CD4-positive, alpha-beta memory T cell (primary cell): ENCODE data around the gene STK38L. TPM values are rescaled to one million over a fixed set of nuclear protein-coding genes. Genes with fewer than 3 reads are reported as not detected.

ENCODE experiments used
- CTCF ChIA-PET: fragments of 350-600 bp; sonication (Branson Sonifier 250); formaldehyde crosslinking; loops from one replicate; lab custom pipeline; 2021; ENCODE audit warnings: inconsistent platforms; ENCODE audit not compliant: partially characterized antibody; lab: Charles Lee
- POLR2A ChIA-PET: fragments of 350-600 bp; sonication (Branson Sonifier 250); formaldehyde crosslinking; loops from one replicate; lab custom pipeline; 2021; ENCODE audit not compliant: partially characterized antibody; lab: Charles Lee
- DNase-seq, 5 donors: peaks; one replicate each; pipeline versions ENCODE4 v3.0.0 to v3.0.0-alpha.2; 2020 to 2022; ENCODE audit warnings: mixed read lengths in 1 of 5
- H3K27ac ChIP-seq: one replicate; pipeline ENCODE4 v1.7.0; 2013; ENCODE audit warnings: low read depth, low read length
- H3K27me3 ChIP-seq: 2 replicates; pipeline ENCODE4 v1.7.0; 2013; ENCODE audit warnings: mild to moderate bottlenecking, low read length, moderate library complexity; ENCODE audit not compliant: insufficient read depth
- H3K36me3 ChIP-seq: 2 replicates; pipeline ENCODE4 v1.7.0; 2013; ENCODE audit warnings: mild to moderate bottlenecking, low read length, moderate library complexity; ENCODE audit not compliant: insufficient read depth
- H3K4me1 ChIP-seq: 2 replicates; pipeline ENCODE4 v1.7.0; 2013; ENCODE audit warnings: mild to moderate bottlenecking, low read length, moderate library complexity; ENCODE audit not compliant: insufficient read depth
- H3K4me3 ChIP-seq, 2 donors: one replicate each; pipeline ENCODE4 v1.7.0; 2013; ENCODE audit warnings: low read length in 2 of 2, mild to moderate bottlenecking in 1 of 2
- H3K9me3 ChIP-seq, 2 donors: one replicate each; pipeline ENCODE4 v1.7.0; 2013; ENCODE audit warnings: low read length in 2 of 2, control low read depth in 1 of 2; ENCODE audit not compliant: control insufficient read depth in 1 of 2
- H3K27ac Mint-ChIP-seq, 7 donors: one replicate each; pipeline ENCODE4 v1.8.0; 2020 to 2021; ENCODE audit warnings: mixed read lengths in 7 of 7, mild to moderate bottlenecking in 6 of 7, inconsistent platforms in 3 of 7, moderate library complexity in 3 of 7
- H3K27me3 Mint-ChIP-seq, 2 donors: one replicate each; pipeline ENCODE4 v1.8.0; 2020 to 2021; ENCODE audit warnings: mixed read lengths in 2 of 2
- H3K36me3 Mint-ChIP-seq, 2 donors: one replicate each; pipeline ENCODE4 v1.8.0; 2020 to 2021; ENCODE audit warnings: mixed read lengths in 2 of 2, inconsistent platforms in 1 of 2, mild to moderate bottlenecking in 1 of 2
- H3K4me1 Mint-ChIP-seq, 4 donors: one replicate each; pipeline ENCODE4 v1.8.0; 2020 to 2021; ENCODE audit warnings: mixed read lengths in 4 of 4, mild to moderate bottlenecking in 1 of 4
- H3K4me3 Mint-ChIP-seq, 8 donors: one replicate each; pipeline ENCODE4 v1.8.0; 2020 to 2021; ENCODE audit warnings: mixed read lengths in 8 of 8, mild to moderate bottlenecking in 7 of 8, moderate library complexity in 6 of 8, inconsistent platforms in 3 of 8
- H3K9me3 Mint-ChIP-seq, 8 donors: one replicate each; pipeline ENCODE4 v1.8.0; 2020 to 2021; ENCODE audit warnings: mixed read lengths in 8 of 8, mild to moderate bottlenecking in 5 of 8, inconsistent platforms in 3 of 8, moderate library complexity in 1 of 8
- intact Hi-C: fragments of 100-400 bp; cut with micrococcal nuclease; formaldehyde crosslinking; loops from one replicate; pipeline ENCODE4 v1.15.1; 2023
- polyA plus RNA-seq, 2 donors: library from polyadenylated mRNA; unstranded; fragments of 300-500 nt; fragmentation: Illumina TruSeq; gene quantifications; one replicate each; pipeline ENCODE4 v1.2.3, GENCODE V29; 2021
- total RNA-seq, 2 experiments: library from RNA; stranded (reverse); gene quantifications; one replicate each; pipeline ENCODE4 v1.2.3, GENCODE V29; 2021

Gene STK38L
- total and polyA plus RNA-seq, 4 experiments from 2014 or later: 8.4 to 21.8 (median 15.3) TPM

DNA sequence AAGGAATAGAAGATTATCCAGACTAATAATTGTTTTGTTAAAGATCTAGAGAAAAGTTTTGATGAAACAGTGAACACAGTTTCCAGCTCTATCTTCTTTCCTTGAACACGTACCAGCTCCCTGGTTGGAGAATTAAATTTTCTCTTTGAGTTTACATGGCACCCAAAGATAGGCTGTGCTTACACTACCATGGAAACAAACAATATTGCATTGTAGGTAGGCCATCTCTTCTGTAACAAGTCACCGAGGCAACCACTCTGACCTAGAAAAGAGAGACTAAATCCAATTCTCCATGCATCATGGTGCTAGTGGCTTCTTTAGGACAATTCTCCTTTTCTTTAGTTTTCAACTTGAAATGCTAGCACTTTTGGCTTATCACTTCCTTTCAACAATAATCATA, 98.5 kb downstream of the STK38L start:
- H3K27ac ChIP-seq: no peak overlapping the region
- H3K27me3 ChIP-seq: no peaks in the 10 kb centered on the region
- ChIA-PET POLR2A (no interaction called here), CTCF (no interaction called here)
- Mint-ChIP-seq H3K9me3 (no peaks in the 10 kb centered on the region), H3K27me3 (peaks cover 0 to 1% of the 10 kb centered on the region in 2 donors), H3K4me3 (no peak overlapping the region), H3K36me3 (no peaks in the 10 kb centered on the region), H3K27ac (no peak overlapping the region), H3K4me1 (no peaks in the 10 kb centered on the region)
- no peaks in the 10 kb centered on the region for H3K4me1 ChIP-seq
- no peak overlapping the region for H3K4me3 ChIP-seq
- H3K9me3 ChIP-seq: no peaks in the 10 kb centered on the region
- H3K36me3 ChIP-seq: no peaks in the 10 kb centered on the region
- intact Hi-C loops: no loop called here
- DNase-seq: no peak

DNA sequence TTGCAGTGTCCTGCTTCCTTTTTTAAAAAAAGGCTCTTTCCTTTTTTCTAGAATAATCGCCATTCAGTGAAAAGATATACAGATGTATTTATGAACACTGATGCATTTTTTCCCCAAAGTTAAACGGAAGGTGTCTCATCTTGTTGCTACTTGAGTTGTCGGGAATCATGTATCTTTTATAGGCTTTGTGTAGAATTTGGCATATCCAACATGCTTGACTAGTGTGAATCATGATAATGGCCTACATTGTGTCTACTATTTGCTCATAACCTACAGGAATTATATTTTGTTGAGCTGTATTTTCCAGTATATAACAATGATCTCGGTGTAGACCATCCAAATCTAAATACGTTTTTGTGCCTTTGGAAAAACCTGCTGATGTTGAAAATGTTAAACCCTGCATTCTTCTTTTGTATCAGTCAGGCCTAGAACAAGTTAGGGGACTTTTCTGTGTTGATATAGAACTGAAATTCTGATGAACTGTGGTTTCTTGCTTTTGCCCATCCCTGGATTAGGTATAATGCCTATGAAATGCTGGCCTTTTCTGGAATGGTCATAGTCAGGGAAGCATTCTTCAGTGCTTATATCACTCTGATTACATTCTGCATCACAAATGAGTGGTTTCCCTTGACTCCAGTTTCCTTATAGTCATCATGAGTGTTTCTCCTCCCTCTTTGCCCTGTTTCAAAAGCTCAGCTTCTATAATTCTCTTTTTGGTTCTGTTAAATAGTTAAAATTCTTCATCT, 99.3 kb downstream of the STK38L start:
- Histone ChIP-seq H3K9me3 (no peaks in the 10 kb centered on the region), H3K36me3 (no peaks in the 10 kb centered on the region), H3K27ac (no peak overlapping the region), H3K4me1 (no peaks in the 10 kb centered on the region), H3K4me3 (no peak overlapping the region), H3K27me3 (no peaks in the 10 kb centered on the region)
- intact Hi-C loops: no loop called here
- ChIA-PET CTCF (no interaction called here), POLR2A (no interaction called here)
- no peak overlapping the region for H3K27ac Mint-ChIP-seq
- H3K4me1 Mint-ChIP-seq: no peaks in the 10 kb centered on the region
- no peak overlapping the region for H3K4me3 Mint-ChIP-seq
- H3K27me3 Mint-ChIP-seq: no peaks in the 10 kb centered on the region
- H3K36me3 Mint-ChIP-seq: no peaks in the 10 kb centered on the region
- no peak for DNase-seq
- no peaks in the 10 kb centered on the region for H3K9me3 Mint-ChIP-seq

DNA sequence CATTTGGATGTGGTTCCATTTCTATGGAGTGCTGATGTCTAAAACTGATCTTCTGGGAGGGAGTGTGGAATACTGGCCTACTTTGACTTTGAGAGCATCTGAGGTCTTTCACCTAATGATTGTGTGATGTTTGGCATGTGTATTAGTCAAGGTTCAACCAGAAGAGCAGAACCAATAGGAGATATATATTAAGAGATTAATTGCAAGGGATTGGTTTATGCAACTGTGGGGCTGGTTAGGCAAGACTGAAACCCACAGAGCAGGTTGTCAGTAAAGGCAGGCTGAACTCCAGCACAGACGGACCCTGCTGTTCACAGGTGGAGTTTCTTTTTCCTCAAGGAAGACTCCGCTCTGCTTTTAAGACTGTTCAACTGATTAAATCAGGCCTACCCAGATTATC, 100.2 kb downstream of the STK38L start:
- no peak overlapping the region for H3K27ac Mint-ChIP-seq
- CTCF ChIA-PET: no interaction called here
- H3K4me3 ChIP-seq: no peak overlapping the region
- intact Hi-C loops: no loop called here
- POLR2A ChIA-PET: no interaction called here
- no peak overlapping the region for H3K27ac ChIP-seq
- peaks cover 0 to 3% of the 10 kb centered on the region in 2 donors for H3K27me3 Mint-ChIP-seq
- H3K4me1 Mint-ChIP-seq: no peaks in the 10 kb centered on the region
- no peak overlapping the region for H3K4me3 Mint-ChIP-seq
- no peaks in the 10 kb centered on the region for H3K4me1 ChIP-seq
- no peaks in the 10 kb centered on the region for H3K36me3 ChIP-seq
- H3K9me3 Mint-ChIP-seq: no peaks in the 10 kb centered on the region
- DNase-seq: no peak
- H3K36me3 Mint-ChIP-seq: no peaks in the 10 kb centered on the region
- no peaks in the 10 kb centered on the region for H3K9me3 ChIP-seq
- H3K27me3 ChIP-seq: no peaks in the 10 kb centered on the region

DNA sequence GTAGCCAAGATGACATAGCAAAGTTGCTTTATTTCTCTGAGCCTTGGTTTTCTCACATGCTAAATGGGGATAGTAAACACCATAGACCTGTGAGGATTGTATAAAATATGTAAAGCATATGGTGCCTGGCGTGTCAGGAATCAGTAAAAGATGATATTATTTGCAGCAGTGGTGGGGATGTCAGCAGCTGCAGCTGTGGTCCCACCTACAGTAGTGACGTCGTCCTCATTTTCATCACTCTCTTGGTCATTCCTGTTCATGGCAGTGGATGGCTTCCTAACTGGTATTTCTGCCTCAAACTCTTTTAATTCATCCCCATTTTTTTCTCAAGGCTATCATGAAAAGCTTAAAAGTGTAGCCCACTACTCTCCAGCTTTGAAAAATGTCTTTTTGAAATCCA, 100.7 kb downstream of the STK38L start:
- Histone ChIP-seq H3K36me3 (no peaks in the 10 kb centered on the region), H3K27ac (no peak overlapping the region), H3K9me3 (no peaks in the 10 kb centered on the region), H3K4me1 (no peaks in the 10 kb centered on the region), H3K27me3 (no peaks in the 10 kb centered on the region), H3K4me3 (no peak overlapping the region)
- no peaks in the 10 kb centered on the region for H3K36me3 Mint-ChIP-seq
- H3K9me3 Mint-ChIP-seq: no peaks in the 10 kb centered on the region
- H3K4me1 Mint-ChIP-seq: no peaks in the 10 kb centered on the region
- peak overlapping the region in 1 of 7 donors; percentile 19 for H3K27ac Mint-ChIP-seq
- peaks cover 0 to 3% of the 10 kb centered on the region in 2 donors for H3K27me3 Mint-ChIP-seq
- DNase-seq: no peak
- ChIA-PET CTCF (no interaction called here), POLR2A (no interaction called here)
- H3K4me3 Mint-ChIP-seq: no peak overlapping the region
- intact Hi-C loops: no loop called here

DNA sequence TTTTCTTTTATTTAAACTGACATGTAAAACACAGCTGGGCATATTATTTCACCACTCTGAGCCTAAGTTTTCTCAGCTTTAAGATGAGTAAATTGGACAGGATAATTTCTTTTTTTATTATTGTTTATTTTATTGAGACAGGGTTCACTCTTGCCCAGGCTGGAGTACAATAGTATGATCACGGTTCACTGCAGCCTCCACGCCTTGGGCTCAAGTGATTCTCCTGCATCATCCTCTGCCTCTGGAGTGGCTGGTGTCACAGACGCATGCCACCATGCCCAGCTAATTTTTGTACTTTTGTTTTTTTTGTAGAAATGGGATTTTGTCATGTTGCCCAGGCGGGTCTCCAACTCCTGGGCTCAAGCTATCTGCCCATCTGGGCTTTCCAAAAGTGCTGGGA, 101.3 kb downstream of the STK38L start:
- Mint-ChIP-seq H3K27ac (no peak overlapping the region), H3K4me1 (no peaks in the 10 kb centered on the region), H3K36me3 (no peaks in the 10 kb centered on the region), H3K27me3 (peaks cover 0 to 3% of the 10 kb centered on the region in 2 donors), H3K9me3 (no peaks in the 10 kb centered on the region), H3K4me3 (no peak overlapping the region)
- no peak for DNase-seq
- ChIA-PET POLR2A (no interaction called here), CTCF (no interaction called here)
- no peaks in the 10 kb centered on the region for H3K9me3 ChIP-seq
- H3K27ac ChIP-seq: no peak overlapping the region
- H3K27me3 ChIP-seq: no peaks in the 10 kb centered on the region
- H3K4me1 ChIP-seq: no peaks in the 10 kb centered on the region
- no peak overlapping the region for H3K4me3 ChIP-seq
- intact Hi-C loops: no loop called here
- no peaks in the 10 kb centered on the region for H3K36me3 ChIP-seq

DNA sequence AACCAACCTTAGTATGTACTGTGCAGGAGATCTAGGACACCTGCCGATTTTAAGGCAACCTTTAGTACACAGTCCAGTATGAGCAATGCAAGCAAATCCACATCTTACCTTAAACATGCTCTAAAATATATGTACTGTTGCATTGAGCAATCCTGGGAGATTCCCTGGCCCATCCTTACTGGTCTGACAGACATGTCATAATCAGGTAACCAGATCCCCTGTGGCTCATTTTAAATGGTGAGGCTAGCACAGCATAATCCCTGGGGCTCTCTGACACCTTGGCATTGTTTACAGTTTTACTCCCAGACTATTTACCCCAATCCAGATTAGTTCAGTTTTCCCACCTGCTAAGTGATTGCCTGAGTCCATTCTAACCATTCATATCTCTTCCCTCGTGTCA, 103.7 kb downstream of the STK38L start:
- no peaks in the 10 kb centered on the region for H3K9me3 Mint-ChIP-seq
- no peak overlapping the region for H3K27ac Mint-ChIP-seq
- no peaks in the 10 kb centered on the region for H3K4me1 Mint-ChIP-seq
- peaks cover 0 to 3% of the 10 kb centered on the region in 2 donors for H3K27me3 Mint-ChIP-seq
- H3K9me3 ChIP-seq: no peaks in the 10 kb centered on the region
- H3K36me3 ChIP-seq: no peaks in the 10 kb centered on the region
- H3K4me1 ChIP-seq: no peaks in the 10 kb centered on the region
- intact Hi-C loops: no loop called here
- DNase-seq: no peak
- no peak overlapping the region for H3K27ac ChIP-seq
- no peaks in the 10 kb centered on the region for H3K27me3 ChIP-seq
- H3K4me3 Mint-ChIP-seq: no peak overlapping the region
- no peak overlapping the region for H3K4me3 ChIP-seq
- POLR2A ChIA-PET: no interaction called here
- no peaks in the 10 kb centered on the region for H3K36me3 Mint-ChIP-seq
- CTCF ChIA-PET: no interaction called here

DNA sequence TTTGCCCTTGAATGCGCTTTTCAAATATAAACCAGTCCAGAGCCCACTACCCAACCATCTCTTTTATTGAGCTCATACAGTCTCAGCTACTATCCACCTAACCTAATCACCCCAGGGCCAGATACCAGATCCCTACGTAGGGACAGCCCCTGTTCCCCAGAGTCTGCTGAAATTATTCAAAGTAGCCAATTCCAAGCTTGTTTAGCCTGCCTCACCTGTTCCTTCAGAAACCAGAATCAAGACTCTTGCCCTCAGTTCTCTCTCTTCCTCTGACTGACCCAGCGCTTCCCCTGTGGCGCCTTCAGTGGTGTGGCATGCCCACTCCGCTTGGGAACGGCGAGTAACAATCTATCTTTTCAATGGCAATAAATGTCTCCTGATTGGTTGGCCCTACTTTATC, 107.4 kb downstream of the STK38L start:
- Histone ChIP-seq H3K4me1 (no peaks in the 10 kb centered on the region), H3K4me3 (no peak overlapping the region), H3K27ac (no peak overlapping the region), H3K36me3 (no peaks in the 10 kb centered on the region), H3K9me3 (no peaks in the 10 kb centered on the region), H3K27me3 (no peaks in the 10 kb centered on the region)
- intact Hi-C loops: no loop called here
- no peak overlapping the region for H3K27ac Mint-ChIP-seq
- no peak for DNase-seq
- H3K9me3 Mint-ChIP-seq: no peaks in the 10 kb centered on the region
- no peaks in the 10 kb centered on the region for H3K36me3 Mint-ChIP-seq
- H3K27me3 Mint-ChIP-seq: peaks cover 3% of the 10 kb centered on the region in 2 donors
- H3K4me3 Mint-ChIP-seq: no peak overlapping the region
- H3K4me1 Mint-ChIP-seq: no peaks in the 10 kb centered on the region
- POLR2A ChIA-PET: no interaction called here
- CTCF ChIA-PET: interaction anchor here (1.3 kb wide), 1 partner anchor 33 kb away, joined by 4 read pairs; no protein-coding TSS in a partner anchor
